NCI-H2196 (cell line): ENCODE results near the gene RBFOX2.

Experiments used
- DNase-seq: peaks from one replicate; lab custom pipeline; 2025; ENCODE audit not compliant: unreplicated experiment; lab: John Stamatoyannopoulos, UW

The RBFOX2 gene

DNA sequence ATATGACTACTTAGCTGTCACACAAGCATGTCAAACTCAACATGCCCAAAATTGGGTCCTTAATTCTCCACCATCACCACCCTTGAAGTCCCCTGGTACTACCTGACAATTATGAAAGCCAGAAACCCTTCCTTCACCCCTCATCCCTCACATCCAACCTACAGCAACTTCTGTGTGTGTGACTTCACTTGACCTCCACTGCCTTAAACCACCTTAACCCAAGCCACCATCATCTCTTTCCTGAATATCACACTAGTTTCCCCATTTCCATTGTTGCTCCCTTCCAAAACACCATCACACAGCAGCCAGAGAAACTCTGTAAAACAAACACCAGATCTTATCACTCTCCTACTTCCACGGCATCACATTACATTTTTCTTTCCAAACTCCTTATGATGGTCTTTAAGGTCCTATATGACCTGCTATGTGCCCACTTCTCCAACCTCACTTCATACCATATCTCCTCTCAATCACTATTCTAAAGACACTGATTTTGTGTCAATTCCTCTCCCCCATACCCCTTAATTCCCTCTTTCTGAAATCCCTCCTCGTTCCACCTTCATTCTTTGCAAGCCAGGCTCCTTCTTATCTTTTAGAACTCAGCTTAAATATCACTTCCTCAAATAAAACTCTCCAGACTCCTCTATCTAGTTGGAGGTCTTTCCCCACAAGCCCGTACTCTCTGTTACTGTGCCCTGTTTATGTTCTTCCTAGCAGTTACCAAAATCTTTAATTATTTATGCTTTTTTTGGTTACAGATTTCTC lies 124.9 kb downstream of the RBFOX2 start:
- no peak for DNase-seq

DNA sequence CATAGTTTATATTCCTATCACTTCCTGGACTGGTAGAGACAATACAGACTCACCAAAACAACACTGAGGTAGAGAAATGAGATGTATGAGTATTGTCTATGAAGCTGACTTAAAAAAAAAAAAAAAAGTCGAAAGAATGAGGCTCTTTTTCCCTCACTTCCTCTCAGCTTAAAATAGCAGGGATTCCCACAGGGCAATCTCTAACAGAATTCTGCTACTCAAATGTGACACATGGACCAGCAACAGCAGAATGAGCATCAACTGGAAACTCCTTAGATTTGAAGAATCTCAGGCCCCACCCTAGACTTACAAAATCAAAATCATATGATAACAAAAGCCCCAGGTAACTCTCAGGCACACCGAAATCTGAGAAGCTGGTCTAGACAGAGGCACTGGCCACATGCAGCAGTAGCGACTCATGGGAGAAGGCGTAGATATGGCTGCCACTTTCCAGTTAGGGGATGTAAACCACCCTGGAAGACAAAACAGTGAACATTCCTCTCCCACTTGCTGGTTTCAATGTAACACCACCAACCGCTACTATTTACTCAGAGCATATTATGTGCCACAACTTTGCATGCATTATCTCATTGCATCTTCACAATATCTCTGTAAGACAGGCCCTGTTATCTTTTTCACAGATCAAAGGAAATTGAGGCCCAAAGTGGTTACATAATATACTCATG lies 128.0 kb downstream of the RBFOX2 start:
- no peak for DNase-seq

DNA sequence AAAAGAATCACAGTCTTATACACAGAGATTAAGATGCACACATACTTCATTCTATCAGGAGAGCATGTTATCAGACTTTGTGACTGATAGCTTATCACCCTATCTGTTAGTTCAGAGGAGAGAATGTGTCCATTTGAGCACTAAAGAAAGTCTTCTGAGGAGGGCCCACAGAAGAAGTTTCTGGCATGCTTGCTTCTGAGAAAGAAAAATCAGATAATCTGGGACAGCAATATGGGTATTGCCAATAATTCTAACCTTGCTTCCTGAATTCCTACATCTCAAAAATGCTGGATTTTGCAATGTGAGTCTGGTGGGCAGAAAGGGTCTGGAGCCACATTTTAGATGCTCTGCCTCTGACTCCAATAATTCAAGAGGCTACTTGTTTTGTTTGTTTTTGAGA lies 128.9 kb downstream of the RBFOX2 start:
- no peak for DNase-seq

DNA sequence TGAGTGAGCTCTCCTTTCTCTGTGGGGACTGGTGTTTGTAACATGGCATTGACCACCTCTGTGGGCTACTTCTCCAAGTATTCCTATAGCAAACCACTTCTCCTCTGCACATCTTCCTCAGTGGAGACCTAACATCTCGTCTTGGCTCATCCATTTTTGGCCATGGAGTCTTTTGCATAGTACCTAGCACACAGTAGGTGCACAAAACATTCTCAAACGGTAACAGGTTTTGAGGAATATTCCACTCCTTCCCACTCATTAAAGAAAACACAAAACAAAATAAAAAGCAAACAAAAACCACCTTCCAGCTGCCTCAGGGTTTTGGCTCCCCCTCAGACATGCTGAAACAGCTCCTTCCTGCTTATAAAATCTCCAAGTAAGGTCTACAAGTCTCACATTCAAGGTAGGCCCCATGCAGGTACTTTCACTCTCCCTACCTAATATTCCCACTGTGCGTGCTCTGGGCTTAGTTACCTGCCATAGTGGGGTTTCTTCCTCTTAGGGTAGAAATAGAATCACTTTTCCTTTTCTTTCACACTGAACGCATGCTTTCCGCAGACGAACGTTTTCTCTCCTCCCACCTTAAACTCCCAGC lies 132.4 kb downstream of the RBFOX2 start:
- DNase-seq = no peak

DNA sequence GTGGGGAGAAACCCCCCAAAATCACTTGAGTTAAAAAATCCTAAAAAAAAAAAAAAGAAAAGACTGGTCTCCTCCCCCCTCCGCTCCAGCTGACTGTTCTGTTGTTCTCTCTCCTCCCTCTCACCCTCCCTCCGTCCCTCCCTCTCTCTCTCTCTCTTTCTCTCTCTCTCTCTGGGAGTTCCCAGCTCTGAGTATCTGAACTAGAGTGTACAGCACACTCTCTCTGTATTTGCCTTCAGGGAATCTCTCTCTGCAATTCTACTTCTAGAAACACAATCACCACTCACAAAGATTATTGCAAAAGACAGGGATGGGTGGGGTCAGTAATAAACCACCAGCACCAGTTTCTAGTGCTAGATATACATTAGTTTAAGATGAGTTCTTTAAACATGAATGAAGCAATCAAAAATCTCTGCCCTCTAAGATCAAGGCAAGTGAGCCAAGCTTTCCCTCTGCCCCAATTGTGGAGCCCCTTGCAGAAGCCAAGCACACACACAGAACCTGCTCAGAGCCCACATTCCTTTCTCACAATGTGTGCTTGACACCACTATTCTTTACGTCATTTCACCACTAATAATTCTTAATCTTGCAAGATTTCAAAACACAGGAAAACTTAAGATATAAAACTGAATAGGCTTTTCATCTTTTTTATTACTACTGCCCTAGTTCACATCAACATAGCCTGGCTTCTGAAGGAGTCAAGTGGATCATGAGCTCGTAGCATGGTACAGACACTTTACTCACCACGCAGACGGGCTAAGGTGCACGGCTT lies 133.5 kb downstream of the RBFOX2 start:
- no peak for DNase-seq

DNA sequence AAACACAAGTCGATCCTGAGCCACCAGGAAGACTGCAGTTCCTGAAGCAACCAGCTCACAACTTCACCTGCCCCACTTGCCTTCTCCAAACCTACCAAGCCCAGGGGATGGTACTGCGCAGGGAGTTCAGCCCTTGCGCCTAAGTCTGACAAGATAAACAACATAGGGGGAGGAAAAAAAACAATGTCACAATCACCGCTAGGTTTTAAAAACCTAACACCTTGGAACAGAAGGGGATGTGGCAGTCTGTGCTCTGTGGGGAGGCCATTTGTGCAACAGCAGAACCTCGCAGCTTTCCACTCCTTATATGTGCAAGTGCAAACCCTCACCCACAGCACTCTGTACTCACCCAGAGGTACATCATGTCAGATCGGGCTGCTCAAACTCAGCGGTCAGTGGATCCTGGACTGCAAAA lies 134.2 kb downstream of the RBFOX2 start:
- DNase-seq = no peak

DNA sequence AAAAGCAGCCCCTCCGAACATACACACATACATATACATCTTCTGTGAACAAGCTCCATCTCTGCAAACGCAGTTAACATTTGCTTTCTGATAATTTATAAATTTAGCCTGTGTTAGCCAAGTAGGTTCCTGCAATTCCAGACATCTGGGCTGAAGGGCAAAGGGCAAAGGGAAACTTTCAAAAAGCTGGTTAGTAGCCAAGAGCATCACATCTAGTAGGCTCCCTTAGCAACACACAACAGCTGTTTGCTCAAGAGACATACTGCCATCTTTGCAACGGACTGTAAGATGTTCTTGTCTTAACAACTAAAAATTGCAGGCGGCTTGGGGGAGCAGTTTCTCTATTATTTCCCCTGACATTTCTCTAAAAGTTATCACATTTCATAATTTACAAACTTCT lies 134.9 kb downstream of the RBFOX2 start:
- DNase-seq = no peak

DNA sequence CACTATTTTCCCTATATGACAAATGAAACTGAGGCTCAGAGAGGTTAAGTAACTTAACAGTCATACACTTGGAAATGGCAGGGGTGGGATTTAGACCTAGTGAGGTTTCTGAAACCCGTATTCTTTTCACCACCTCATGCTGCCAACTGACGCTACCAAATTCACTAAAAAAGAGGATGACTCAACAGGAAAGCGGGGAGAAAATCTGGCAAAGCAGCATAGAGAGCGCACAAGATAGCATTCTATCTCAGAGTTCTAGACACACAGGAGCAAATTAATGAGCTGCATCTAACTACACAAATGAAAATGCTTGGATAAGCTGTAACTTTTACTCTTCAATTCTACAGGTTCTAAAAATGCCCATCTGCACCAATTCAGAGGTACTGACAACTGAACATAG lies 136.4 kb downstream of the RBFOX2 start:
- no peak for DNase-seq

DNA sequence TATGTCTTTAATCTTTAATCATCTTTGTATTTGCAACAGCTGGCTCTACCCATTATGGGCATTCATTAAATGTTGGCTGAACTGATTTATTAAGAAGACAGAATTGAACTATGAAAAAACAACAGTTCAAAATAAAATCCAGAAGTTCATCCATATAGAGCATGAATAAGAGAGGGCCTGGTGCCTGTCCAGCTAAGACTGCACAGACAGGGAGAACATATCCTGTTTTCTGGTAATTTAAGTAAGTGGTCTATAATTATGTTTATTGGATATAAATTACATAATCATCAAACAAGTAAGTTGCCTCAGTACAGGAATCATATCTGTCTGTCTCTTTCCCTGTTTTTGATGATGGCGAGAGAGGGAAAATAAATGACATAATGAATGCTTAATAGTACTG lies 137.2 kb downstream of the RBFOX2 start:
- DNase-seq = no peak

DNA sequence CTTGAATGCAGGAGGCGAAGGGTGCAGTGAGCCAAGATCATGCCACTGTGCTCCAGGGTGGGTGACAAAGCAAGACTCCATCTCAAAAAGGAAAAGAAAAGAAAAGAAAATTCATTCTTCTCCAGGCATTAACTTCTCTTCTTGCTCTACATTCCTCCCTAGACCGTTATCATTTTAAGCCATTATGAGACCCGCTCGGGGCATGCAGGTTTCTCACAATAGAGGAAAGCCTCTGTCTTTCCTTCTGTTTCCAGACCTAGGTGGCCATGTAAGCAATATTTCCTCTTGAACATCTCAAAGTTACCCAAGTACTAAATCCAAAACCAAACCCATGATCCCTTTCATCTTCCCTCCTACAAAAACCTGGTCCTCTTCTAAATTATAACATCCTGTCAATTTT lies 139.6 kb downstream of the RBFOX2 start:
- no peak for DNase-seq

DNA sequence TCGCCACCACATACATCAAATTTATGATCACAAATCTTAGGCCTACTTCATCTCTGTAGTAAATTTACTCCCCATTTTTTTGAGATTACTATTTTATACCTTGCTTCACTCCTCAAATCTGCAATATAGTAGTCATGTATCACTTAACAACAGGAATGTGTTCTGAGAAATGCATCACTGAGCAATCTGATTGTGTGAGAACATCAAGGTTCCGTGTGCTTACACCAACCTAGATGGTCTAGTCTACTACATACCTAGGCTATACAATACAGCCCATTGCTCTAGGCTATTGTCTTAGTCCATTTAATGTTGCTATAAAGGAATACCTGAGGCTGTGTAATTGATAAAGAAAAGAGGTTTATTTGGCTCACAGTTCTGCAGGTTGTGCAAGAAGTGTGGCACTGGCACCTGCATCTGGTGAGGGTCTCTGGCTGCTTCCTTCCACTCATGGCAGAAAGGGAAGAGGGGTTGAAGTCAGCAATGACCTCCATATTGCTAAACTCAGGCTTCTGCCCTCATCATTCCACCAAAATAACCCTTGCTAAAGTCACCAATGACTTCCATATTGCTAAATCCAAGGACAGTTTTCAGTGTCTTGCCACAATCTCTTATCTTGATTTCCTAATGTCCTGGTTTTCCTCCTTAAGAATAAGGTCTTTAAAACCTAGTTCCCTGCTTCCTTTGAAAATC lies 140.3 kb downstream of the RBFOX2 start:
- DNase-seq = no peak

DNA sequence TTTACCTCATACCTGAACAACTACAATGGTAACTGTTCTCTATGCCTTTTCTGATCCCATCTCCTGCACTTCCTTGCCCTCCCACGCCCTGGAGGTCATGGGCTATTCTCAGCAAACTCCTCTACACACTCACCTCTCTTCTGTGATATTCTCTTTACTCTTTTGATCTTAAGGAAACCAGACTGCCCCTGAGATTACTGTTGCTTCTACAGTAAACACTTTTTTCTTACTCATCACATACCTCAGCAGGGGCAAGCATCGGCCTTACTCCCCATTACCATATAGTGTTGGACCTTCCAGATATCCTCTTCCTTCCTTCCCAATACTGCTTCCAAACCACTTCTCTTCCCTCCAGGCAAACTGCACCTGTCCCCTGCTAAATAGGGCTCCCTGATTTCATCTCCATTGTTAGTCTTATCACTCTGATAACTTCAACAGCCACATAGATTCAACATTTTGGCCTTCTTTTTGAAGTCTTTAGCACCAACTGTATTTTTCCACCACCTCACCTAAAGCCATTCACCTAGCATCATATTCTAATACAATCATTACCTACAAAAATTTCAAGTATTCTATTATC lies 141.2 kb downstream of the RBFOX2 start:
- DNase-seq = no peak

DNA sequence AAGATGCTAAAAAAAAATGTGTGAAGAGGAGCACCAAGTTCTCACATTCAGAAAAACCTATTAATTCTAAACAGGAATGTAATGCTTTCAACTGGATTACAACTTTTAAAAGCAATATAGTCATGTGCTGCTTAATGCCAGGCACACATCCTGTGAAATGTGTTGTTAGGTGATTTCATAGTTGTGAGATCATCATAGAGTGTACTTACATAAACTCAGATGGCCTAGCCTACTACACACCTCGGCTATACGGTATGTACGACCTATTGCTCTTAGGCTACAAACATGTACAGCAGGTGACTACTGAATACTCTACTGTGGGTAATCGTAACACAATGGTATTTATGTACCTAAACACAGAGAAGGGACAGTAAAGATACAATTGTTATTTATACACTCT lies 142.3 kb downstream of the RBFOX2 start:
- DNase-seq = no peak

DNA sequence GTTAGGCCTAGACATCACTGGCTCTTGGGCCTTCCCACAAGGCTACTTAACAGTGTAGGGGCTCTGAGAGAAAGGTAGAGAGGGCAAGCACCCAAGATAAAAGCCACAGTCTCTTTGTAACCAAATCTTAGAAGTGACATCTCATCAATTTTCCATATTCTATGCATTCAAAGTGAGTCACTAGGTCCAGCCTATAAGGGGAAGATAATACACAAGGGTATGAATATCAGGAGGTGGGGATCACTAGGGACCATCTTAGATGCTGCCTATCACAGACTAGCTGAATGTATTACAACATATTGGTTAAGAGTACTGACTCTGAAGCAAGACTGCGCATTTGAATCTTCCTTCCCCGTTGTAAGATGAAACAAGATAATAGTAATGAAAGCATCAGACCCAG lies 144.1 kb downstream of the RBFOX2 start:
- DNase-seq = no peak

DNA sequence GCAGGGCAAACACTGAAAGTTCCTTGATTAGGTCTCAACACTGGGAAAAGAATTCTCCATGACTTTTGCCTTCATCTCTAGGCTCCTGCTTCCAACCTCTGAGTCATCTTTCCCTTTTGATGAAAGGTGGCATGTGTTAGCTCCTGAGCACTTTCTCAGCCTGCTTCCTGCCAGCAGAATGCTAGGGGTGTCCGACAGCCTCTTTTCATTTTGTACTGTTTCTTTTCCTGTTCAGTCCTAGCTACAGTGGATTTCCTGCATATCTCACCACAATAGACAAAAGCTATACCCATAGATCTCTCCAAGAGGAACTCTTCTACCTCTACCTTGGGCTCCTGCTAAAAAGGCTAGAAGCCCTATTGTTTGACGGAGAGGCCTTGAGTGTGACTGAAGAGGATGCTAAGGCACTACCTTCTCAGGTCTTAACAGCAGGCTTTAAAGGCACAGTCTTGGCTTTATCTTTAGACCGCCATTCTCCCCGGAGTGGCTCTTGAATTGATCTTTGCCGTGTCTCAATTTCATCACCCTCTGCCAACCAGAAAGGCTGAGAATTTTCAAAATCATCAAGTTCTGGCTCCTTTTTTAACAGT lies 145.5 kb downstream of the RBFOX2 start:
- no peak for DNase-seq

DNA sequence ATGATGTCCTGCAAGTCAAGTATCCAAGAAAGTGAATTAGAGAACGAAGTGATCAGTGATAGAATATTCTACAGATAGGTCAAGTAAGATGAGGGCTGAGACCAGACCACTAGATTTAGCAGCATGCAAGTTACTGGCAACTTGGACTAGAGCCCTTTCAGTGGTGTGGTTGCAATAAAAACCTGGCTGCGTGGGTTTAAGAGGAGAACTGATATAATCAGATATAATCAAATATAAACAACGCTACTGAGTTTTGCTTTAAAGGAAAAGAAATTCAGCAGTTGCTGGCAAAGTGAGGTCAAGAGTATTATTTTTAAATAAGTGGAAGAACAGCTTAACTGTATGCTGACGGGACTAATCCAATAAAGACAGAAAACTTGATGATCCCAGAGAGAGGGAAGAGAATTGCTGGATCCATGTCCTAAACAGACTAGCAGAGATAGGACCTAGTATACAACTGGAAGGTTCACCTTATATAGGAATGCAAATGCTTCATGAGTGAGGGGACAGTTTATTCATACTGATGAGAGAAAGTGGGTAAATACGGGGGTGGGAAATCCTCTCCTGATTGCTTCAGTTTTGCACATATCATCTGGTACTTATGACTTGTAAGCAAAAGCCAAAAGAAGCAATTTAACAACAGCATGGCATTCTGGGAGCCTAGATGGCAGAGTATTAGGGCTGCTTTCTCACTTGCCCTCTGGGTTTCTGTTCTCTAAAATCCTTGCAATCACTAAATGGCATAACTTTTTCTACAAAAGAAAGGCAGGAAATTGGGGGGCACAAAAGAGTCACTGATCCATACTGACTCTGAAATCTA lies 146.2 kb downstream of the RBFOX2 start:
- DNase-seq = no peak

DNA sequence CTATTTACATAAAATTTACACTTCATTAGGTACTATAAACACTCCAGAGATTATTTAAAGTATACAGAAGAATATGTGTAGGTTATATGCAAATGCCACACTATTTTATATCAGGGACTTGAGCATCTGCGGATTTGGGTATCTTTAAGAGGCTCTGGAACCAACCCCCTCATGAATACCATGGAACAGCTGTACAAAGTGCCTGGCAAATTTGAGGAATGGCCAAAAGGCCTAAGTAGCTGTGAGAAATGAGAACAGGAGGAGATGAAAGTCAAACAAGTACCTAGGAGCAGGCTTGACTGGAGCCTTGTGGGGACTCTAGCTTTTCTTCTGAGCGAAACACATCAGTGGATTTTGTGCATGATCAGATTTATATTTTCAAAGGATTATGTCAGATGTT lies 149.3 kb downstream of the RBFOX2 start:
- no peak for DNase-seq

DNA sequence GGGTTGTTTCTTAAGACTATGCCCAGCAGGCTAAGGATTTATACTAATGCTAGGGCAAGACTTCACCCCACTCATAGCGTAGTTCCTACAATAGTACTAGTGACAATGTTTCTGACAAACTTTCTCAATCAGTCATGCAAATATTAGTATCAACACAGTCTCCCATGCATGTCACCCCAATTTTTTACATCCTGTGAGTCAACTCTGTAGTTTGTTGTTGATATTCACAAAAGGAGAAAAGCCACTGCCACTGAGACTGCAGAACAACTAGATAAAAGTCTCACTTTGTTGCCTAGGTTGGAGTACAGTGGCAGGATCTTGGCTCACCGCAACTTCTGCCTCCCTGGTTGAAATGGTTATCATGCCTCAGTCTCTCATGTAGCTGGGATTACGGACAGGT lies 155.2 kb downstream of the RBFOX2 start:
- DNase-seq = no peak

DNA sequence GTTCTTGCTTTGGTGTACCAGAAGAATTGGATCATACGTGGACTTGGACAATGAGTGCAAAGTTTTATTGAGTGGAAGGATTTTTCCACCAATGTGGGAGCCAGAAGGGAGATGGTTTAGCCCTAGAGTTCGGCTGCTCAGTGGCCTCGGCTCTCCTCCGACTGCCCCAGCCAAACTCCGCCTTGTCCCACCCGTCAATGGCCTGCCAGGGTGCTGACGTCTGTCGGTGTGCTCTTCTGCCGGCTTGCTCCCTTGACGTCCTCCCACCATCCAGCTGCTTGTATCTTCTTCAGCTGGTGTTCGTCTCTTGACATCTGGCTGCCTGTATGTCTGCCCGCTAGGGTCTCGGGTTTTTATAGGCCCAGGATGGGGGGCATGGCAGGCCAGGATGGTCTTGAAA lies 156.2 kb downstream of the RBFOX2 start:
- no peak for DNase-seq
